ENCODE data around the gene L1CAM.

Gene L1CAM

GRCh38 chrX:153886915-153887314, 942 bp upstream of the L1CAM start:
- no peak for DNase-seq (ENCODE audit: low read depth)
- no peak overlapping the region for H3K4me3 ChIP-seq (replicated peaks; ENCODE audit: low read depth, low read length)
- TF ChIP-seq CTCF (IDR thresholded peaks at IDR 0.05; ENCODE audit: low read length, missing control alignments): no peak

GRCh38 chrX:153885208-153885787, 675 bp downstream of the L1CAM start:
- no peak for TF ChIP-seq CTCF (IDR thresholded peaks at IDR 0.05; ENCODE audit: low read length, missing control alignments)
- no peak for DNase-seq (ENCODE audit: low read depth)
- no peak overlapping the region for H3K4me3 ChIP-seq (replicated peaks; ENCODE audit: low read depth, low read length)

GRCh38 chrX:153884590-153884989, 1.4 kb downstream of the L1CAM start:
- TF ChIP-seq CTCF (IDR thresholded peaks at IDR 0.05; ENCODE audit: low read length, missing control alignments): no peak
- no peak for DNase-seq (ENCODE audit: low read depth)

GRCh38 chrX:153884136-153884535, 1.8 kb downstream of the L1CAM start:
- H3K4me3 ChIP-seq (replicated peaks; ENCODE audit: low read depth, low read length): no peak overlapping the region
- no peak for DNase-seq (ENCODE audit: low read depth)
- TF ChIP-seq CTCF (IDR thresholded peaks at IDR 0.05; ENCODE audit: low read length, missing control alignments): no peak

More at GRCh38 chrX:153884590-153884989, 1.4 kb downstream of the L1CAM start:
- H3K4me3 ChIP-seq (replicated peaks; ENCODE audit: low read depth, low read length): no peak overlapping the region

- no peak overlapping the region for H3K4me3 ChIP-seq (replicated peaks; ENCODE audit: low read depth, low read length)
- TF ChIP-seq CTCF (IDR thresholded peaks at IDR 0.05; ENCODE audit: low read length, missing control alignments): no peak
- DNase-seq (ENCODE audit: low read depth): no peak
These were observed 2.7 kb downstream of the L1CAM start for GRCh38 chrX:153883163-153883843.

GRCh38 chrX:153882557-153882956, 3.4 kb downstream of the L1CAM start:
- H3K4me3 ChIP-seq (replicated peaks; ENCODE audit: low read depth, low read length): no peak overlapping the region
- DNase-seq (ENCODE audit: low read depth): no peak
- TF ChIP-seq CTCF (IDR thresholded peaks at IDR 0.05; ENCODE audit: low read length, missing control alignments): no peak

- TF ChIP-seq CTCF (IDR thresholded peaks at IDR 0.05; ENCODE audit: low read length, missing control alignments): no peak
- no peak for DNase-seq (ENCODE audit: low read depth)
- H3K4me3 ChIP-seq (replicated peaks; ENCODE audit: low read depth, low read length): no peak overlapping the region
These were observed 3.9 kb downstream of the L1CAM start for GRCh38 chrX:153882086-153882498.
